ENCODE data around the gene ARHGAP19. TPM values are rescaled to one million over a fixed set of nuclear protein-coding genes. Genes with fewer than 3 reads are reported as not detected.

ARHGAP19 gene, protein sequence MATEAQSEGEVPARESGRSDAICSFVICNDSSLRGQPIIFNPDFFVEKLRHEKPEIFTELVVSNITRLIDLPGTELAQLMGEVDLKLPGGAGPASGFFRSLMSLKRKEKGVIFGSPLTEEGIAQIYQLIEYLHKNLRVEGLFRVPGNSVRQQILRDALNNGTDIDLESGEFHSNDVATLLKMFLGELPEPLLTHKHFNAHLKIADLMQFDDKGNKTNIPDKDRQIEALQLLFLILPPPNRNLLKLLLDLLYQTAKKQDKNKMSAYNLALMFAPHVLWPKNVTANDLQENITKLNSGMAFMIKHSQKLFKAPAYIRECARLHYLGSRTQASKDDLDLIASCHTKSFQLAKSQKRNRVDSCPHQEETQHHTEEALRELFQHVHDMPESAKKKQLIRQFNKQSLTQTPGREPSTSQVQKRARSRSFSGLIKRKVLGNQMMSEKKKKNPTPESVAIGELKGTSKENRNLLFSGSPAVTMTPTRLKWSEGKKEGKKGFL
- total RNA-seq: 18.0 TPM

GRCh38 chr10:97292097-97292861, at the start of gene ARHGAP19:
ARHGAP19 (minus strand) TSS chr10:97292637; CDS start chr10:97292627, 10 bp downstream.

DNA sequence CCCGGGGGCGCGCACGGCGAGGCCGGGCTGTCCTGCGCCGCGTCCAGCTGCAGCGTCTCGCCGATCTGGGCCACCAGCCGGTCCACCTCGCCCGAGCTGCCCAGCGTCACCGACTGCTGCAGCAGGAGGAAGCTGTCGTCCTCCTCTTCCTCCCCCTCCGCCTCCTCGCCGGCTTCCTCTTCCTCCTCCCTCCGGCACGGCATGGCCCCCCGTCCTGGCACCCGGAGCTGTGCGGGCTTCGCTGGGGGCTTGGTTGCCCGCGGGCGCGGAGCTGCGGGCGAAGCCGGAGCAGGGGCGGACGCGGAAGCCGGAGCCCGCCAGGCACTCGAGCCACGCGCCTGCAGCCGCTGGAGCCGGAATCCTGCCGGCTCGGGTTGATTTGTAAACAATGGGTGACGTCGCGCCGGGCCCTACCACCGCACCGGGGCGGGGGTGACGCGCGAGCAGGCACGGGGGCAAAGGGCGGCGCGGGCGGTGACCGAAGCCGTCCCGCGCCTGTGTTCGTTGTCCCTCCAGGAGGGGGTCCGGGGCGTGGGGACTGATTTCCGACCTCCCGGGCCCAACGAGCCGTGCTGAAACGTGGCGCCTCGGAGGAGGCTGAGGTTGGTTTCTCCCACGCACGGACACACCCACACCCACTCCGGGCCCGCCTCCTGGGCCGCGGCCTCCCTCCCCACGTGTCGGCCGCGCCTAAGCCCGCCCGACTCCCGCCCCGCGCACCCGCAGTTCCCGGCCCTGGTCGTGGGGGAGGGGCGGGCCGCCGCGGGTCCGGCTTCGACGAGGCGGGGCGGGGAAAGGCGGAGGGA, 42.1 kb upstream of the ARHGAP19 start, which contains the start of gene FRAT2:
Gene FRAT2, minus strand, starts transcription at position 360 of the 806 bp plus-strand sequence. Its CDS starts 157 bp downstream, at position 203.

GRCh38 chr10:97318772-97319651, 26.6 kb upstream of the ARHGAP19 start, which contains the start of gene FRAT1:
FRAT1 (plus strand) TSS chr10:97319271; CDS start chr10:97319454, 183 bp downstream.

DNA sequence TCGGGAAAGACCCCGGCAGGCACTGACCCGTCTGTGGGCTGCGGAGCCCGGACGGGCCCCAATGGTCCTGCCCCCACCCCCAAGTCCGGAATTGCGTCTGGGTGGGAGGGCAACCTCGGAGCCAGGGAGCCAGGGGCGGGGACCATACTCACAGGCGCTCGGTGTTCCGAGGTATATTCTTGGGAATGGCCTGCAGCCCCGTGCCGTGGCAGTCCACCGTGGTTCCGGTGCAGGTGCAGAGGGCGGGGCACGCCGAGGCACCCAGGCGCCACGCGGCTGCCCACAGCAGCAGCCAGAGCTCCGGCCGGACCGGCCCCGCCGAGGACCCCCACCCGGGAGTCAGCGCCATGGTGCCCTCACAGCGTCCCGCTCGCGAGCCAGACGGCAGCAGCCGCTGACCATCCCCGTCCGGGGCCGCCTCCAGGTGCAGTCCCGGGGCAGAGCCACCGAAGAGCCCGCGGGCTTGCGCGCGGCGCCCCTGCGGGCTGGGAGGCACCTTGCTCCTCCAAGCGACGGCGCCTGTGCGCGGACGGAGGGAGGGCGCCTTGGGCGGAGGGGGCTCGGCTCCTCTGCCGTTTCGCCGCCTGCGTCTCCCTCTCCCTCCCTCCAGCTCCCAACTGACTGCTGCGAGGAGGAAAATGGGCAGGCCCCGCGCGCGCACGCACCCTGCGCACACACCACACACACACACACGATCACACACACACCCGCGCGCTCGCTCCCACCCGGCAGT, 106.9 kb downstream of the ARHGAP19 start, which contains the start of gene SLIT1:
Gene SLIT1, minus strand, starts transcription at position 634 of the 733 bp plus-strand sequence. Its CDS starts 285 bp downstream, at position 349.

Small RNA genes within 50 kb of the gene (small RNA-seq; reads per million reads assigned to genes)
- not detected for gene RF00017 (ENCODE audit: low replicate concordance)

Other genes starting within 250 kb of the ARHGAP19 start
- 3.3 TPM for gene SLIT1, start 106.7 kb downstream of the ARHGAP19 start, total RNA-seq
- gene FRAT1, start 26.6 kb upstream of the ARHGAP19 start, total RNA-seq: 4.3 TPM
- 17.3 TPM for gene FRAT2, start 42.1 kb upstream of the ARHGAP19 start, total RNA-seq
- gene RRP12, start 108.7 kb upstream of the ARHGAP19 start, total RNA-seq: 27.2 TPM
- 163 TPM for gene PGAM1, start 133.6 kb upstream of the ARHGAP19 start, total RNA-seq
- gene EXOSC1, start 153.4 kb upstream of the ARHGAP19 start, total RNA-seq: 32.3 TPM
- 22.2 TPM for gene ZDHHC16, start 153.5 kb upstream of the ARHGAP19 start, total RNA-seq
- 76.0 TPM for gene MMS19, start 205.8 kb upstream of the ARHGAP19 start, total RNA-seq
- gene UBTD1, start 206.3 kb upstream of the ARHGAP19 start, total RNA-seq: 15.2 TPM